Activated T-helper 2 cell treated with anti-CD3 and anti-CD28 coated beads, Interferon-gamma antibody, Interleukin-2, Interleukin-4, amounts not matched to agents 10 μg/mL and 5 μg/mL and 100 μg/mL, durations not matched to agents 14 hours and 24 hours and 36 hours (primary cell): ENCODE results near the gene OTOP3. TPM values are rescaled to one million over a fixed set of nuclear protein-coding genes. Genes with fewer than 3 reads are reported as not detected.
"Not testable (repeated sequence)": the region's sequence is repeated elsewhere in the genome, so short reads cannot be mapped to it uniquely, and the experiment has no call there.

Source experiments
- DNase-seq: peaks from one replicate; pipeline ENCODE4 v3.0.0; 2021; ENCODE audit warnings: low spot score
- H3K27ac Mint-ChIP-seq: one replicate; pipeline ENCODE4 v1.8.0; 2021; ENCODE audit warnings: mixed read lengths
- H3K27me3 Mint-ChIP-seq: one replicate; pipeline ENCODE4 v1.8.0; 2021; ENCODE audit warnings: low read depth, mixed read lengths
- H3K36me3 Mint-ChIP-seq: one replicate; pipeline ENCODE4 v1.8.0; 2021; ENCODE audit warnings: low read depth, mixed read lengths
- H3K4me1 Mint-ChIP-seq: one replicate; pipeline ENCODE4 v1.8.0; 2021; ENCODE audit warnings: low read depth, mixed read lengths
- H3K4me3 Mint-ChIP-seq: one replicate; pipeline ENCODE4 v1.8.0; 2021; ENCODE audit warnings: low read depth, mild to moderate bottlenecking, moderate library complexity, mixed read lengths
- H3K9me3 Mint-ChIP-seq: one replicate; pipeline ENCODE4 v1.8.0; 2021; ENCODE audit warnings: mixed read lengths
- intact Hi-C: fragments of 100-400 bp; cut with micrococcal nuclease; formaldehyde crosslinking; loops from one replicate; pipeline ENCODE4 v1.15.1; 2023
- total RNA-seq: library from RNA; stranded (reverse); gene quantifications from 2 replicates; pipeline ENCODE4 v1.2.3, GENCODE V29; 2022

The OTOP3 gene
- total RNA-seq, 1 donor from 2014 or later: not detected

- Mint-ChIP-seq H3K36me3 (no peaks in the 10 kb centered on the region), H3K27ac (no peak overlapping the region), H3K27me3 (no peaks in the 10 kb centered on the region), H3K9me3 (no peaks in the 10 kb centered on the region), H3K4me3 (no peak overlapping the region), H3K4me1 (peaks cover 4% of the 10 kb centered on the region)
- DNase-seq: no peak
- intact Hi-C loops: loop anchor here (5.0 kb wide), 3 partner anchors 69 to 239 kb away; partner anchors contain the start of gene ARMC7
Observed at GRCh38 chr17:74962622-74963394, 27.1 kb downstream of the OTOP3 start.

DNA sequence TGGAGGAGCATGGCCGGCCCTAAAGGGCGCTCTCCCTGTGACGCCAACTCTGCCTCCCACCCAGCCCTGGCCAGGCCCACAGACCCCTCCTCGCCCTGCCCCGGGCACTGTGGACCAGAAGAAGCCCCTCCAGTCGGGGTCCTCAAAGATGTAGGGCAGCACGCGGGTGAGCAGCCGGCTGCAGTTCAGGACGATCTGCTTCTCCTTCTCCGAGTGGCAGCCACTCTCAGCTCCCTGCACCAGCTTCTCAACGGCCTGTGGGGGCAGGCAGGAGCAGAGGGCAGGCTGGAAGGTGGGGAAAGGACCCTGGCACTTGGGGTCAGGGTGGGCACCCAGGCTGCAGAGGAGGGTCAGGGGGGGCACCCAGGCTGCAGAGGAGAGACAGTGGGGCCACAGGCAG lies 28.0 kb downstream of the OTOP3 start:
- no peaks in the 10 kb centered on the region for H3K27me3 Mint-ChIP-seq
- intact Hi-C loops: loop anchor here (5.0 kb wide), 3 partner anchors 69 to 239 kb away; partner anchors contain the start of gene ARMC7
- no peak overlapping the region for H3K4me3 Mint-ChIP-seq
- DNase-seq: no peak
- no peak overlapping the region for H3K27ac Mint-ChIP-seq
- H3K4me1 Mint-ChIP-seq: peaks cover 4% of the 10 kb centered on the region
- H3K9me3 Mint-ChIP-seq: no peaks in the 10 kb centered on the region
- H3K36me3 Mint-ChIP-seq: no peaks in the 10 kb centered on the region

GRCh38 chr17:74964246-74964761 lies 28.6 kb downstream of the OTOP3 start:
- H3K27ac Mint-ChIP-seq: no peak overlapping the region
- H3K9me3 Mint-ChIP-seq: no peaks in the 10 kb centered on the region
- no peaks in the 10 kb centered on the region for H3K36me3 Mint-ChIP-seq
- intact Hi-C loops: loop anchor here (5.0 kb wide), 3 partner anchors 68 to 238 kb away; partner anchors contain the start of gene ARMC7
- no peak for DNase-seq
- no peaks in the 10 kb centered on the region for H3K27me3 Mint-ChIP-seq
- peaks cover 4% of the 10 kb centered on the region for H3K4me1 Mint-ChIP-seq
- H3K4me3 Mint-ChIP-seq: no peak overlapping the region

DNA sequence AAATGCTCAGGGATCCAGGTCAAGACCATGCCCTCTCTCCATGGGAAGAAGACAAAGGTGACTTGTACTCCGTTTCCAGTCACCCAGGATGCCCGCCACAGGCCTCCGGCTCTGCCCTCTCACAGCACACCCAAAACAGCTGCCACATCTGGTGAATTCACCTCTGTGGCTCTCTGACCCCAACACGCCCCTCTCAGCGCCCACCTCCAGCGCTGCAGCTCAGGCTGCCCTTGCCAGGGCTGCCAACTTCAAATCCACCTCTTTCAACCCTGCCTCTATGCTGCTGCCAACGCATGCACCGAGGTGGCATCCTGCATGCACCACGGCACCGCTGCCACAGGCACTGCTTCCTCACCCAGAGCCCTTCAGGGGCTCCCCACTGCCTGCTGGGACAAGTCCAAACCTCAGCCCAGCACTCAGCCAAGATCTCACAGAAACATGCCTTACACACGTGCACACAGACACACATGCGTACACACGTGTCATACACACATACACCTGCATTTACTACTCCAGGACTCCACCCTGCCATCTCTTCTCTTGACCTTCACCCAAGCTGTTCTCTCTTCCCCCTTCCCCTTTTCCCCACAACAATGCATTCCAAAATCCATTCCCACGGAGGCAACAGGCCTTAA lies 29.4 kb downstream of the OTOP3 start:
- Mint-ChIP-seq H3K4me3 (no peak overlapping the region), H3K27ac (no peak overlapping the region)
- intact Hi-C loops: loop anchor here (5.0 kb wide), 3 partner anchors 67 to 237 kb away; partner anchors contain the start of gene ARMC7

DNA sequence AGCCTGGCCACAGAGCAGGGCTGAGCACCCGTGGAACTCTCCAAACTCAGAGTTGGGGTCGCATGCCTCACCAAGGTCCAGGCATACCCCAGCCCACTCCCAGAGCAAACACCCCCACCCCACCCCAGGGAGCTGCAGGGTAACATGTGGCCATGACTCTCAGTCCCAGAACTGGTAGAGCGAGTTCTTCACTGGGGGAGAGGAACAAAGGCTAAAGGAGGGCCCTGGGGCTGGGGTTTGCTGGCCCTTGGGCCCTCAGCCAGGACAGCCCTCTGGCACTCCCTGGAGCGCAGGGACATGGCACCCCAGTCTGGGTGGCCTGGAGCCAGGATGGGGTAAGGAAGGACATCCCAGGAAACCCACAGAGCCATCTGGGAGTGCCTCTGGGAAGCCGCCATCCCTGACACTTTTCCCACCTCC lies 32.7 kb downstream of the OTOP3 start:
- Mint-ChIP-seq H3K36me3 (no peaks in the 10 kb centered on the region), H3K9me3 (no peaks in the 10 kb centered on the region), H3K27ac (no peak overlapping the region), H3K4me3 (no peak overlapping the region), H3K27me3 (peaks cover 16% of the 10 kb centered on the region), H3K4me1 (peaks cover 6% of the 10 kb centered on the region)
- intact Hi-C loops: no loop called here
- no peak for DNase-seq

More for the DNA sequence above, 29.4 kb downstream of the OTOP3 start:
- no peak for DNase-seq
- Mint-ChIP-seq H3K36me3 (no peaks in the 10 kb centered on the region), H3K4me1 (peaks cover 4% of the 10 kb centered on the region), H3K27me3 (no peaks in the 10 kb centered on the region), H3K9me3 (no peaks in the 10 kb centered on the region)

DNA sequence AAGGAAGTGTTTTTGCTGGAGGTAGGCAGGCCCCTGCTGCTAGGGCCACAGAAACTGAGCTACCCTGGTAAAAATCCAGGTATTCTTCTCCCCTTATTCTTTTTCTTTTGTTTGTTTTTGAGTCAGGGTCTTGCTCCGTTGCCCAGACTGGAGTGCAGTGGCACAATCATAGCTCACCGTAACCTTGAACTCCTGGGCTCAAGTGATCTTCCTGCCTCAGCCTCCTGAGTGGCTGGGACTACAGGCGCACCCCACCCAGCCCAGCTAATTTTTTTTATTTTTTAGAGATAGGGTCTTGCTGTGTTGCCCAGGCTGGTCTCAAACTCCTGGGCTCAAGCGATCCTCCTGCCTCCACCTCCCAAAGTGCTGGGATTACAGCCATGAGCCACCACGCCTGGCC lies 33.8 kb downstream of the OTOP3 start:
- peaks cover 17% of the 10 kb centered on the region for H3K27me3 Mint-ChIP-seq
- H3K9me3 Mint-ChIP-seq, H3K4me3 Mint-ChIP-seq, H3K4me1 Mint-ChIP-seq, H3K36me3 Mint-ChIP-seq, DNase-seq, intact Hi-C loops, H3K27ac Mint-ChIP-seq: not testable (repeated sequence)

- H3K4me3 Mint-ChIP-seq: no peak overlapping the region
- no peaks in the 10 kb centered on the region for H3K36me3 Mint-ChIP-seq
- no peak for DNase-seq
- H3K27me3 Mint-ChIP-seq: peaks cover 21% of the 10 kb centered on the region
- H3K4me1 Mint-ChIP-seq: peaks cover 6% of the 10 kb centered on the region
- H3K9me3 Mint-ChIP-seq: no peaks in the 10 kb centered on the region
- H3K27ac Mint-ChIP-seq: no peak overlapping the region
- intact Hi-C loops: no loop called here
Observed at GRCh38 chr17:74970395-74970794, 34.7 kb downstream of the OTOP3 start.

GRCh38 chr17:74971069-74971841 lies 35.6 kb downstream of the OTOP3 start:
- Mint-ChIP-seq H3K27me3 (peaks cover 21% of the 10 kb centered on the region), H3K36me3 (no peaks in the 10 kb centered on the region), H3K27ac (no peak overlapping the region), H3K9me3 (no peaks in the 10 kb centered on the region), H3K4me3 (peak overlapping the region; percentile 56), H3K4me1 (peaks cover 6% of the 10 kb centered on the region)
- DNase-seq: no peak
- intact Hi-C loops: no loop called here

- no peak for DNase-seq
- H3K4me1 Mint-ChIP-seq: peaks cover 6% of the 10 kb centered on the region
- intact Hi-C loops: no loop called here
- peak overlapping the region; percentile 56 for H3K4me3 Mint-ChIP-seq
- no peaks in the 10 kb centered on the region for H3K36me3 Mint-ChIP-seq
- H3K9me3 Mint-ChIP-seq: no peaks in the 10 kb centered on the region
- peaks cover 22% of the 10 kb centered on the region for H3K27me3 Mint-ChIP-seq
- no peak overlapping the region for H3K27ac Mint-ChIP-seq
Observed at GRCh38 chr17:74971842-74972106, 36.1 kb downstream of the OTOP3 start.

GRCh38 chr17:74972107-74972972 lies 36.6 kb downstream of the OTOP3 start, which contains the start of gene HID1:
Gene HID1 (minus strand): TSS chr17:74972759. CDS start chr17:74972656, 103 bp downstream.
- peaks cover 24% of the 10 kb centered on the region for H3K27me3 Mint-ChIP-seq
- no peaks in the 10 kb centered on the region for H3K9me3 Mint-ChIP-seq
- peaks cover 6% of the 10 kb centered on the region for H3K4me1 Mint-ChIP-seq
- peak; percentile 52 for DNase-seq
- peak within 1 kb of the TSS; percentile 77 for H3K4me3 Mint-ChIP-seq
- no peak within 1 kb of the TSS for H3K27ac Mint-ChIP-seq
- H3K36me3 Mint-ChIP-seq: no peaks in the 10 kb centered on the region
- intact Hi-C loops: no loop called here

- H3K27me3 Mint-ChIP-seq: peaks cover 27% of the 10 kb centered on the region
- H3K4me3 Mint-ChIP-seq: peak overlapping the region; percentile 77
- no peaks in the 10 kb centered on the region for H3K36me3 Mint-ChIP-seq
- no peaks in the 10 kb centered on the region for H3K9me3 Mint-ChIP-seq
- no peak overlapping the region for H3K27ac Mint-ChIP-seq
- DNase-seq: no peak
- peaks cover 6% of the 10 kb centered on the region for H3K4me1 Mint-ChIP-seq
- intact Hi-C loops: no loop called here
Observed at GRCh38 chr17:74972973-74973328, 37.3 kb downstream of the OTOP3 start.

DNA sequence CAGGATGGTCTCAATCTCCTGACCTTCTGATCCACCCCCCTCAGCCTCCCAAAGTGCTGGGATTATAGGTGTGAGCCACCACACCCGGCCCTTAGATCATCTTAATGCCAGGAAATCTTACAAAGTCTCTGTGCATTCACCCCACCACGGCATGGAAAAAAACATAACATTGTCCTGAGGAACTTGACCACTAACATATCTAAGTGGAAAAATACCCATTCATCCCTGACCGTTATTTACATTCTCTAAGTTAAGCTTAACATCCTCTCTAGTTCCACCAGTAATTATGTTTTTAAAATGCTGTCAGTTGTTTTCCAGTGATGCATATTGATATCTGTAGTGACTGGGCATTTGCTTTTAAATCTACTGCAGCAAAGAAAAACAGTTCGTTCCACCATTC lies 40.2 kb downstream of the OTOP3 start:
- intact Hi-C loops: no loop called here
- H3K27me3 Mint-ChIP-seq: peaks cover 38% of the 10 kb centered on the region

More for the DNA sequence above, 40.2 kb downstream of the OTOP3 start:
- no peak overlapping the region for H3K4me3 Mint-ChIP-seq
- no peaks in the 10 kb centered on the region for H3K36me3 Mint-ChIP-seq
- no peak for DNase-seq
- no peak overlapping the region for H3K27ac Mint-ChIP-seq
- peaks cover 6% of the 10 kb centered on the region for H3K4me1 Mint-ChIP-seq
- H3K9me3 Mint-ChIP-seq: no peaks in the 10 kb centered on the region
